Sigmoid colon (tissue), 7 donors: ENCODE measurements around the gene IGLL5. TPM values are rescaled to one million over a fixed set of nuclear protein-coding genes. Genes with fewer than 3 reads are reported as not detected.

Source experiments
- DNase-seq: peaks from one replicate; pipeline ENCODE4 v3.0.0-alpha.2; 2019
- H3K27ac ChIP-seq, 4 donors: fragments of 200-600 bp; sonication (generic); one replicate each; pipeline ENCODE4 v1.5.1; 2016 to 2019; ENCODE audit warnings: mild to moderate bottlenecking in 1 of 4
- H3K27me3 ChIP-seq, 3 donors: fragments of 200-600 bp; sonication (generic); one replicate each; pipeline ENCODE4 v1.5.1; 2019; ENCODE audit warnings: mild to moderate bottlenecking in 1 of 3
- H3K36me3 ChIP-seq, 4 donors: fragments of 200-600 bp; sonication (generic); one replicate each; pipeline ENCODE4 v1.5.1; 2016 to 2019
- H3K4me1 ChIP-seq, 4 donors: fragments of 200-600 bp; sonication (generic); one replicate each; pipeline ENCODE4 v1.5.1; 2017 to 2019
- H3K4me3 ChIP-seq, 4 donors: fragments of 200-600 bp; sonication (generic); one replicate each; pipeline ENCODE4 v1.5.1; 2017 to 2019; ENCODE audit warnings: mild to moderate bottlenecking in 2 of 4, moderate library complexity in 1 of 4
- H3K9me3 ChIP-seq, 4 donors: fragments of 200-600 bp in 3 of 4; sonication (generic) in 3 of 4; one replicate each; pipeline versions ENCODE4 v1.5.1 to v1.6.1; 2013 to 2019
- CTCF ChIP-seq, 4 experiments: fragments of 450-650 bp in 3 of 4; fragments of 200-600 bp in 1 of 4; IDR thresholded peaks; one replicate each; pipeline ENCODE4 v1.5.1; 2016 to 2019; ENCODE audit warnings: antibody characterized with exemption in 4 of 4, mild to moderate bottlenecking in 3 of 4, moderate library complexity in 2 of 4
- EP300 ChIP-seq, 4 donors: sonication (generic); formaldehyde crosslinking; IDR thresholded peaks; one replicate each; pipeline ENCODE4 v1.6.1; 2017; ENCODE audit warnings: antibody characterized with exemption in 4 of 4
- POLR2A ChIP-seq, 2 donors: fragments of 450-650 bp; IDR thresholded peaks; one replicate each; pipeline ENCODE4 v1.6.1; 2016; ENCODE audit warnings: antibody characterized with exemption in 2 of 2, mild to moderate bottlenecking in 2 of 2, moderate library complexity in 2 of 2
- POLR2AphosphoS5 ChIP-seq, 4 donors: sonication (generic); formaldehyde crosslinking; IDR thresholded peaks; one replicate each; pipeline ENCODE4 v1.6.1; 2017; ENCODE audit warnings: antibody characterized with exemption in 4 of 4
- WGBS, 2 donors: extraction: QIAGEN DNeasy Blood & Tissue Kit; methylation state at CpG; one replicate each; pipeline ENCODE4 v1.1.7; 2013; 5-methylcytosine and 5-hydroxymethylcytosine counted together
- intact Hi-C: fragments of 100-400 bp; cut with DNase I; formaldehyde crosslinking; loops from one replicate; pipeline ENCODE4 v1.15.1; 2023
- polyA plus RNA-seq, 3 donors: library from polyadenylated mRNA; stranded (reverse); fragments of 200-250 nt; gene quantifications; one replicate each; pipeline ENCODE4 v1.2.3, GENCODE V29; 2013
- total RNA-seq, 4 donors: library from RNA; depleted of rRNA; stranded (reverse); fragments of >200 nt; gene quantifications; one replicate each; pipeline ENCODE4 v1.1.0, GENCODE V29; 2016
- donor health status: healthy with polysubstance abuse.
- donor health status: Bipolar disorder and iron deficiency.
- donor health status: healthy.

IGLL5 gene
- total and polyA plus RNA-seq, 7 donors: 0.99 to 39.6 (median 14.2) TPM; not detected in 3

DNA sequence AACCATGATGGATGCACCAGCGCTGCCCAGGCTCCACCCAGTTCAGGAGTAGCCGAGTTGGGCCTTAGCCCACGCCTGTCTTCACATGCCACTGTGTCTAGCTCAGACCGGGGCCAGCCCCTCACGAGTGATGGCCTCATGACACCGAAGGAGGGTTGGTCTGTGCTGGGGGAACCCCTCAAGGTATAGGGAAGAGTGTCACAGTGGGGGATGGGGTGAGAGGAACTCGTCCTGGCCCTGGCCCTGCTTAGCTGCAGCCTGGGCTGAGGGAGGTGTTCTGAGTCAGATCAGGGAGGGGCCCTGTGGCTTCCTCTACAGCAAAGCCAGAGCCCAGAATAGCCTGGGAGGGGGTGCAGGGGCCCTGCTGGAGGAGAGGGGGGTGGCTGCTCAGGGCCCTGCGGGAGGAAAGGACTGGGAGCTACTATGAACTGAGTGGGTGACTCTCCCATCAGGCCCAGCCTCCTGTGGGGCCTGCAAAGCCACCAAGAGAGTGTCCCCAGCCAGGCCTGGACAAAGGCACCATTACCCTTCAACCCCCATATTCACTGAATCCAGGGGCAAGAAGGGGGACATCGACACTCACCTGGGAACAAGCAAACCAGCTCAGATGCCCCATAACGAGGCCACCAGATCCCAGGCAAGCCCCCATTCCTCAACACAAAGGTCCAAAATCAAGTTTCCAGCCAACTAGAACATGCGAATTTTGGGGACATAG is 41.2 kb downstream of the IGLL5 start:
- H3K9me3 ChIP-seq: no peaks in the 10 kb centered on the region
- H3K27ac ChIP-seq: no peak overlapping the region
- H3K27me3 ChIP-seq: peaks cover 0 to 6% (median 0%) of the 10 kb centered on the region in 3 donors
- H3K4me1 ChIP-seq: no peaks in the 10 kb centered on the region
- no peak overlapping the region for H3K4me3 ChIP-seq
- intact Hi-C loops: no loop called here
- TF ChIP-seq POLR2AphosphoS5 (IDR thresholded peaks at IDR 0.05) (no peak), EP300 (IDR thresholded peaks at IDR 0.05) (no peak), CTCF (IDR thresholded peaks at IDR 0.05) (no peak), POLR2A (IDR thresholded peaks at IDR 0.05) (no peak)
- 51 to 63% methylated on average over 11 of the region's 11 CpGs for WGBS, 2 donors
- no peak for DNase-seq
- H3K36me3 ChIP-seq: no peaks in the 10 kb centered on the region

GRCh38 chr22:22929381-22930221 is 42.0 kb downstream of the IGLL5 start:
- Histone ChIP-seq H3K9me3 (no peaks in the 10 kb centered on the region), H3K36me3 (no peaks in the 10 kb centered on the region), H3K27ac (no peak overlapping the region), H3K4me3 (no peak overlapping the region), H3K27me3 (peaks cover 0 to 6% (median 0%) of the 10 kb centered on the region in 3 donors), H3K4me1 (no peaks in the 10 kb centered on the region)
- DNase-seq: no peak
- TF ChIP-seq EP300 (IDR thresholded peaks at IDR 0.05) (no peak), POLR2A (IDR thresholded peaks at IDR 0.05) (no peak), POLR2AphosphoS5 (IDR thresholded peaks at IDR 0.05) (no peak), CTCF (IDR thresholded peaks at IDR 0.05) (no peak)
- intact Hi-C loops: no loop called here
- WGBS, 2 donors: 86 to 87% methylated on average over 16 of the region's 16 CpGs

DNA sequence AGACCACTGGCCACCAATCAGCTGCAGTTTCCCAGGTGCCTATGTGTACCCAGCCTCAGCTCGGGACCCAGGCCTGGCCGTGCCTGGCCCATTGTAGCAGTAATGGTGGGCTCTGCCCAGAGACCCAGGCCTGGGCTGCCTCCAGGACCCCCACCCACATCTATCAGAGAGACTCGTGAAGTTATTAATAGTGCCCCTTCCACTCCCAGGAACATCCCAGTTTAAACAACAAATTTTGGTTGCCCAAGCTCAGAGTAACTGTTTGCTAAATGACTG is 42.5 kb downstream of the IGLL5 start:
- H3K9me3 ChIP-seq: no peaks in the 10 kb centered on the region
- intact Hi-C loops: no loop called here
- TF ChIP-seq EP300 (IDR thresholded peaks at IDR 0.05): no peak
- TF ChIP-seq CTCF (IDR thresholded peaks at IDR 0.05): no peak
- TF ChIP-seq POLR2A (IDR thresholded peaks at IDR 0.05): no peak
- TF ChIP-seq POLR2AphosphoS5 (IDR thresholded peaks at IDR 0.05): no peak
- peaks cover 0 to 6% (median 0%) of the 10 kb centered on the region in 3 donors for H3K27me3 ChIP-seq
- no peak overlapping the region for H3K27ac ChIP-seq
- no peak for DNase-seq
- WGBS, 2 donors: 78 to 91% methylated on average over 3 of the region's 3 CpGs
- H3K4me1 ChIP-seq: no peaks in the 10 kb centered on the region
- no peak overlapping the region for H3K4me3 ChIP-seq
- H3K36me3 ChIP-seq: no peaks in the 10 kb centered on the region

DNA sequence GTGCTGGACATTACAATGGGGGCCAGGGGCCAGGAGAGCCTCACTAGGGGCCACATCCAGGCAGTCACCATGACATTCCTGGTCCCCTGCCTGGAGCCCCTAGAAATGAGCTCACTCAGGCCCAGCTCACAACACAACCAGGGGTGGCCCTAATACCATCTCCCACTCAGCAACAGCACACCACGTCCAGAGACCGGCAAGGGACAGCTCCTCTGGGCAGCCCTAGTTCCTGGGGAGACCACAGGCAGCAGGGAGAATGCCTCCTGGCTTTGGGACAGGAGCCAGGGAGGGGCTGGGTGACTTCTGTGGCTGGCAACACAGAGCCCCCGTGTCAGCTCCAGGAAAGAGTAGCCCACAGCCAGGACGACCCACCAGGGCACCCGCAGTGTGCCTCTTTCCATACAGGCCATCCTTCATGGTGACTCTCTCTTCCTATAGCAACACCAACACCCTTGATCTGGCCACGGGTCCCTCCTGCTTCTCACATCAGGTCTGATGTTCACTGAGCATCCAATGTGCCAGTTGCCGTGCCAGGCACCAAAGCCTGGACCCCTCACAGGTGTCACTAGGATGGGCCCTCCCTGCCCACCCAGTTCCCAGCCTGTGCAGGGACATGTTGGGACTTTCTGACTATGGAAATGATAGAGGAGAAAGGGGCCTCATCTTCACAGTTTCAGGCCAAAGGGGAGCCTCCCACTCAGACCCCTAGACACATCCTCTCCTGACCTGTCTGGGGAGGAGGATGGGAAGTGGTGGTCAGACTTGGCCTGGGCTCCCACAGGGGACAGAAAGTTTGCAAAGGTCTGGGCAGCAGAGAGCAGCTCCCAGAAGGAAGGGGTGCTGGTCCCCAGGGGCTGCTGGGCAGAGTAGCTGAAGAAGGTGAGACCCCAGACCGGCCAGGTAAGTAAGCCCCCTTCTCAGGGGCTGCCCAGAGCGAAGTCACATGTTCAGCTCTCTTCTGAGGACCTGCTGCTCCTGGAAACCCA is 43.2 kb downstream of the IGLL5 start:
- Histone ChIP-seq H3K9me3 (no peaks in the 10 kb centered on the region), H3K27ac (no peak overlapping the region), H3K36me3 (no peaks in the 10 kb centered on the region), H3K27me3 (peaks cover 0 to 6% (median 0%) of the 10 kb centered on the region in 3 donors), H3K4me3 (no peak overlapping the region), H3K4me1 (no peaks in the 10 kb centered on the region)
- DNase-seq: no peak
- WGBS, 2 donors: 77 to 84% methylated on average over 9 of the region's 9 CpGs
- no peak for TF ChIP-seq CTCF (IDR thresholded peaks at IDR 0.05)
- TF ChIP-seq POLR2AphosphoS5 (IDR thresholded peaks at IDR 0.05): no peak
- no peak for TF ChIP-seq EP300 (IDR thresholded peaks at IDR 0.05)
- TF ChIP-seq POLR2A (IDR thresholded peaks at IDR 0.05): no peak
- intact Hi-C loops: no loop called here
